Neural crest cell (in vitro differentiated cells): ENCODE results near the gene DOCK7. TPM values are rescaled to one million over a fixed set of nuclear protein-coding genes. Genes with fewer than 3 reads are reported as not detected.
A peak's percentile ranks its signal among the peaks of the same experiment; 100 is the strongest.

ENCODE experiments used
- DNase-seq: peaks from one replicate; pipeline ENCODE4 v3.0.0; 2021; ENCODE audit warnings: low read depth, mixed read lengths, low spot score
- H3K27ac Mint-ChIP-seq: one replicate; pipeline ENCODE4 v1.8.0; 2021; ENCODE audit warnings: mild to moderate bottlenecking, mixed read lengths; ENCODE audit not compliant: unreplicated experiment
- H3K27me3 Mint-ChIP-seq: 2 replicates; pipeline ENCODE4 v1.8.0; 2021; ENCODE audit warnings: low read depth, mild to moderate bottlenecking, mixed read lengths
- H3K36me3 Mint-ChIP-seq: 2 replicates; pipeline ENCODE4 v1.8.0; 2021; ENCODE audit warnings: low read depth, mild to moderate bottlenecking, mixed read lengths
- H3K4me1 Mint-ChIP-seq: 2 replicates; pipeline ENCODE4 v1.8.0; 2021; ENCODE audit warnings: mixed read lengths
- H3K4me3 Mint-ChIP-seq: one replicate; pipeline ENCODE4 v1.8.0; 2021; ENCODE audit warnings: mild to moderate bottlenecking, mixed read lengths
- H3K9me3 Mint-ChIP-seq: 2 replicates; pipeline ENCODE4 v1.8.0; 2021; ENCODE audit warnings: mixed read lengths
- total RNA-seq: library from RNA; stranded (reverse); gene quantifications from 2 replicates; pipeline ENCODE4 v1.2.1, GENCODE V29; 2021
- TF ChIP-seq, protein P1 (sequence below): fragments of 200-600 bp; sonication (generic); conservative IDR thresholded peaks from 2 replicates; pipeline ENCODE4 v1.5.0; 2021; ENCODE audit warnings: antibody characterized with exemption, mild to moderate bottlenecking

Gene DOCK7
- total RNA-seq, 1 donor from 2014 or later, result 79.8 TPM

DNA sequence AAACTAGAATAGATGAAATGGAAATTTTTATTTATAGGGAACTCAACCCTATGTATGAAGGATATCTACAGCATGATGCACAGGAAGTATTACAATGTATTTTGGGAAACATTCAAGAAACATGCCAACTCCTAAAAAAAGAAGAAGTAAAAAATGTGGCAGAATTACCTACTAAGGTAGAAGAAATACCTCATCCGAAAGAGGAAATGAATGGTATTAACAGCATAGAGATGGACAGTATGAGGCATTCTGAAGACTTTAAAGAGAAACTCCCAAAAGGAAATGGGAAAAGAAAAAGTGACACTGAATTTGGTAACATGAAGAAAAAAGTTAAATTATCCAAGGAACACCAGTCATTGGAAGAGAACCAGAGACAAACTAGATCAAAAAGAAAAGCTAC is 243.5 kb downstream of the DOCK7 start:
- H3K27me3 Mint-ChIP-seq, result no peaks in the 10 kb centered on the region
- H3K4me3 Mint-ChIP-seq, result no peak overlapping the region
- H3K27ac Mint-ChIP-seq, result no peak overlapping the region
- no peaks in the 10 kb centered on the region for H3K9me3 Mint-ChIP-seq
- peaks cover 32% of the 10 kb centered on the region for H3K36me3 Mint-ChIP-seq
- peaks cover 10% of the 10 kb centered on the region for H3K4me1 Mint-ChIP-seq
- TF ChIP-seq, protein P1, sequence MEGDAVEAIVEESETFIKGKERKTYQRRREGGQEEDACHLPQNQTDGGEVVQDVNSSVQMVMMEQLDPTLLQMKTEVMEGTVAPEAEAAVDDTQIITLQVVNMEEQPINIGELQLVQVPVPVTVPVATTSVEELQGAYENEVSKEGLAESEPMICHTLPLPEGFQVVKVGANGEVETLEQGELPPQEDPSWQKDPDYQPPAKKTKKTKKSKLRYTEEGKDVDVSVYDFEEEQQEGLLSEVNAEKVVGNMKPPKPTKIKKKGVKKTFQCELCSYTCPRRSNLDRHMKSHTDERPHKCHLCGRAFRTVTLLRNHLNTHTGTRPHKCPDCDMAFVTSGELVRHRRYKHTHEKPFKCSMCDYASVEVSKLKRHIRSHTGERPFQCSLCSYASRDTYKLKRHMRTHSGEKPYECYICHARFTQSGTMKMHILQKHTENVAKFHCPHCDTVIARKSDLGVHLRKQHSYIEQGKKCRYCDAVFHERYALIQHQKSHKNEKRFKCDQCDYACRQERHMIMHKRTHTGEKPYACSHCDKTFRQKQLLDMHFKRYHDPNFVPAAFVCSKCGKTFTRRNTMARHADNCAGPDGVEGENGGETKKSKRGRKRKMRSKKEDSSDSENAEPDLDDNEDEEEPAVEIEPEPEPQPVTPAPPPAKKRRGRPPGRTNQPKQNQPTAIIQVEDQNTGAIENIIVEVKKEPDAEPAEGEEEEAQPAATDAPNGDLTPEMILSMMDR, result no peak
- no peak for DNase-seq

DNA sequence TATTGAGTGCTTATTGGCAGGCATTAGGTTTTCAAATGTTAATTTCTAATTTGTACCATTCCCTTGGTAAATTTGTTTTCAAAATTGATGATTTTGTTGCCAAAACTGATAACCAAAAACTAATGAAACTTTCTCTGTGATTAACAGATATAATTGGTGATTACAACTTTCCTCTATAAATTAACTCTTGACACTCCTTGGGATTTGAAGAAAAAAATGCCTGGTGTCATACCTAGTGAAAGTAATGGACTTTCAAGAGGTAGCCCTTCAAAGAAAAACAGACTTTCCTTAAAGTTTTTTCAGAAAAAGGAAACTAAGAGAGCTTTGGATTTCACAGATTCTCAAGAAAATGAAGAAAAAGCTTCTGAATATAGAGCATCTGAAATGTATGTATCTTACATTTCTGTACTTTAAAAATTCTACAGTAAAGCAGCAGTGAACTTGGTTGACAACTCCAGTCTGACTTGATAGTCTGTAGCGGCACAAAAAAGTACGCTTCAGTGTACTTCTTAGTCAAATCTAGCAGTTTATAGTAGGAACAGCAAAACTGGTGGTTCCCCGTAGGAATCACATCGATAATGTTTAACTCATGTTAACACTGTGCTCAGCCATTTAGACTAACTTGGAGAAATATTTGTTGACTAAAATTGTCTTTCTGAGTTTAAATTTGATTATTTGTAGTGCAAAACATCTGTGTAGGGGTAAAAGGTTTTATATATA is 248.4 kb downstream of the DOCK7 start:
- no peak for DNase-seq
- Mint-ChIP-seq H3K36me3 (peaks cover 11% of the 10 kb centered on the region), H3K4me1 (peaks cover 39% of the 10 kb centered on the region), H3K27ac (no peak overlapping the region), H3K27me3 (peaks cover 3% of the 10 kb centered on the region), H3K4me3 (peak overlapping the region; percentile 92), H3K9me3 (peaks cover 2% of the 10 kb centered on the region)
- TF ChIP-seq, protein P1, result peak; percentile 23

DNA sequence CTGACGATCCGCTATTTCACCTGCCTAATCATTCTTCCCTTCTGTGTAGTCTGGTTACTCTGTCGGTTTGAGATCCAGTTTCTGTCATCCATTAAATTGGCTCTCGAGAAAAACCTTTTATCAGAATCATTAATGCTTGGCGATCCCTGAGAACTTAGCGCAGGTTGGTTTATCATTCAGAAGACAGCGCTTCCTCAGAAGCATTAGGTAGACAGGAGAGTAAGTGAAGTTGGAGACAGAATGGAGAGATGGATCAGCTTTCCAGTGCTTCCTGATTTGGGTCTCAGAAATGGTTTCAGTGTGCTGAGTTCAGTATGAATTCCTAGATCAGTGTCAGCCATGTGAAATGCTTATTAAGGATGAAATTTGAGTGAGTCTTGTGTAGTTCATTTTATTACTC is 250.0 kb downstream of the DOCK7 start:
- peaks cover 5% of the 10 kb centered on the region for H3K36me3 Mint-ChIP-seq
- no peak for DNase-seq
- peaks cover 3% of the 10 kb centered on the region for H3K27me3 Mint-ChIP-seq
- peak overlapping the region; percentile 92 for H3K4me3 Mint-ChIP-seq
- peaks cover 39% of the 10 kb centered on the region for H3K4me1 Mint-ChIP-seq
- H3K9me3 Mint-ChIP-seq, result peaks cover 2% of the 10 kb centered on the region
- H3K27ac Mint-ChIP-seq, result peak overlapping the region; percentile 22
- TF ChIP-seq, protein P1, result no peak

DNA sequence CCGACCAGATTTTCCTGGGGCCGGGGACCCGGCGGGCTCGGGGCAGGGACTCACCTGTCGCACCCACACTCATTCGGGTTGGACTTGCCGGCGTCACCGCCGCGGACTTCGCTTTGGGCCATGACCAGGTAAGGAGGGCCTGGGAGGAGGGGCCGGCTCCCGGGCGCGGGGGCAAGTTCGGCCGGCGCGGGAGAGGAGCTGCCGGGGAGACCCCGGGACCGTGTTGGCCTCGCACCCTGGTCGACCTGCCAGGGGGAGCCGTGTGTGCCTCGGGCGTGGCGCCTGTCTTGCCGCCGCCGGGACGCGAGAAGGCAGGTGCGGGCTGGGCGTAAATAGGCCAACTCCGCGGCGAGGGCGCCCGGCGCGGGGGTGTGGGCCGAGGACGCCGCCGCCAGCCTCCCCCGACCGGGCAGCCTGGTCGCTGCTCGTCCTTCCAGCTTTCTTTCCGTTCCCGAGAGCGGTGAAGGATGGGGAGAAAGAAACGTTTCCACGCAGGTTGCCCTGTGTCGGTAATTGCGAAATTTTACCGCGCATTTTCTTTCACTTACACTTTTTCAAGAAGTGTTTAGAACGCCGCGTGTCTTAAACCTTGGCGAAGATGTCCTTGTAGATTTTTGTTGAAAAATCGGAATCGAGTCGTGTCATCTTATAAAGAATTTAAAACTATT is 250.8 kb downstream of the DOCK7 start:
- DNase-seq, result no peak
- H3K36me3 Mint-ChIP-seq, result peaks cover 5% of the 10 kb centered on the region
- peaks cover 2% of the 10 kb centered on the region for H3K9me3 Mint-ChIP-seq
- H3K27me3 Mint-ChIP-seq, result peaks cover 3% of the 10 kb centered on the region
- H3K4me1 Mint-ChIP-seq, result peaks cover 39% of the 10 kb centered on the region
- peak overlapping the region; percentile 92 for H3K27ac Mint-ChIP-seq
- peak overlapping the region; percentile 99 for H3K4me3 Mint-ChIP-seq
- TF ChIP-seq, protein P1, result no peak

DNA sequence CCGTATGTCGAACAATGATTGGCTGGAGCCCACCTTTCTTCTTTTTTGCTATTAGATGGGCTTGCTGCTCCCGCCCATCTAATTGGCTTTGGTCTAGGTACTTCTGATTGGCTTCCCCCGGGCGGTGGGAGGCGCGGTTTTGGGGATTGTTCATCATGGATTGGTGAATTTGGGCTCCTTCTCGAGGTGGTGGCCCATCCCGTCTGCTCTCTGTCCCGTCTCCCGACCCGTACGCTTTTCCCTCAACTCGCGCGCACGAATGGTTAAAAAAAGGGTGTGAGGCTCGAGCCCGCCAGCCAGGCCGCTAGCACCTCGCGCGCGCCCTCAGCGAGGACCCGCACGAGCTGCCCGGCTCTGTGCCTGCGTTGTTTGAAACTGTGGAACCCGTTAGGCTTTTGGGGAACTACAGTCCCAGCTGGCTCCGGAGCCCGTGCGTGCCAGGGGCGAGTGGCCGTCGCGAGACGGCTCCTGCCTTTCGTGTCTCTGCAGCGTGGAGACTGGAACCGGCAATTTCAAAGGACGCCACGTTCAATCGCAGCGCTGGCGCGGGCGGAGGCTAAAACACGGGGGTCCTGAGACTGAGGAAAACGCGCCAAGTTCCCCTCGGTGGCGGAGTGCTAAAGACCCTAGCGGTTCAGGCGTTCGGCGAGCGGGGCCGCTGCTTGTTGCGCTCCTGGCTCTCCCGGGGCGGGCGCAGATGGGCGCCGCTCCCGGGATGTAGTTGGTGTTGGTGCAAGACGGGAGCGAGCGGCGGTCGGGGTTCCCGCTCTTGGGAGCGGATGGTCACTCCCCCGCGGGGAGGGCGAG is 251.5 kb downstream of the DOCK7 start, which contains the start of gene USP1:
Gene USP1 (plus strand): TSS at position 584 of the 807 bp plus-strand sequence. CDS start 2,819 bp downstream, outside the sequence.
- H3K27ac Mint-ChIP-seq, result peak within 1 kb of the TSS; percentile 100
- H3K4me3 Mint-ChIP-seq, result peak within 1 kb of the TSS; percentile 99
- H3K36me3 Mint-ChIP-seq, result peaks cover under 1% of the 10 kb centered on the region
- H3K4me1 Mint-ChIP-seq, result peaks cover 39% of the 10 kb centered on the region
- peaks cover 3% of the 10 kb centered on the region for H3K27me3 Mint-ChIP-seq
- peaks cover 2% of the 10 kb centered on the region for H3K9me3 Mint-ChIP-seq
- DNase-seq, result peak; percentile 94
- TF ChIP-seq, protein P1, result no peak
